Measurements from ENCODE around the gene CACNA2D2. TPM values are rescaled to one million over a fixed set of nuclear protein-coding genes. Genes with fewer than 3 reads are reported as not detected.

Gene CACNA2D2
- total and polyA plus RNA-seq, 2 of the 4 experiments (the other 2 are of a cell fraction) = 0.15 TPM; not detected in 1

- DNase-seq = no peak
- intact Hi-C loops (cut with micrococcal nuclease) (no loop called here), dilution Hi-C loops (cut with HindIII; ENCODE audit: low sequenced_read_pairs, unreplicated experiment) (no loop called here), in situ Hi-C loops (cut with MboI; ENCODE audit: low sequenced_read_pairs) (no loop called here)
- TF ChIP-seq RAD21 (IDR thresholded peaks at IDR 0.05; ENCODE audit: low read length) (no peak), CEBPB (IDR thresholded peaks at IDR 0.05; ENCODE audit: low read depth, low read length) (no peak), ELK1 (IDR thresholded peaks at IDR 0.05; ENCODE audit: borderline replicate concordance, low read depth, low read length) (no peak), CHD1 (IDR thresholded peaks at IDR 0.05; ENCODE audit: low read depth, low read length) (no peak), MAFK (IDR thresholded peaks at IDR 0.05; ENCODE audit: low read depth, low read length) (no peak), MAZ (IDR thresholded peaks at IDR 0.05; ENCODE audit: borderline replicate concordance, low read depth, low read length) (no peak), MXI1 (IDR thresholded peaks at IDR 0.05; ENCODE audit: borderline replicate concordance, low read depth, low read length) (no peak), POLR2A (IDR thresholded peaks at IDR 0.05; ENCODE audit: low read depth, low read length) (no peak), CTCF (conservative IDR thresholded peaks at IDR 0.05; ENCODE audit: low read depth, low read length) (no peak), NFE2L2 (IDR thresholded peaks at IDR 0.05; ENCODE audit: low read depth, low read length) (no peak), FOS (IDR thresholded peaks at IDR 0.05; ENCODE audit: low read depth, low read length) (no peak), RCOR1 (IDR thresholded peaks at IDR 0.05; ENCODE audit: insufficient replicate concordance, low read length) (no peak), SMC3 (IDR thresholded peaks at IDR 0.05; ENCODE audit: low read depth, low read length) (no peak), RFX5 (IDR thresholded peaks at IDR 0.05; ENCODE audit: low read depth, low read length) (no peak), USF2 (IDR thresholded peaks at IDR 0.05; ENCODE audit: low read depth, low read length) (no peak), BHLHE40 (IDR thresholded peaks at IDR 0.05; ENCODE audit: low read depth, low read length) (no peak)
- H2AK5ac ChIP-seq (ENCODE audit: low read depth, low read length) = no peak overlapping the region
- H3K4ac ChIP-seq (ENCODE audit: low read depth, low read length) = no peak overlapping the region
- H4K5ac ChIP-seq (ENCODE audit: low read depth, low read length) = no peak overlapping the region
- H2BK20ac ChIP-seq (ENCODE audit: low read depth, low read length) = no peak overlapping the region
- H3K14ac ChIP-seq (replicated peaks; ENCODE audit: low read depth, low read length) = no peak overlapping the region
- H3K79me1 ChIP-seq (ENCODE audit: low read depth in 1 of 2, low read length in 2 of 2) = no peaks in the 10 kb centered on the region
- no peak overlapping the region for H3K56ac ChIP-seq (ENCODE audit: extremely low read depth, insufficient read depth, low read length)
- H2AK9ac ChIP-seq (replicated peaks; ENCODE audit: low read depth, low read length, poor library complexity) = no peak overlapping the region
- H3K23ac ChIP-seq (ENCODE audit: low read depth, low read length) = no peak overlapping the region
- no peaks in the 10 kb centered on the region for H3K4me1 ChIP-seq (ENCODE audit: control insufficient read depth, insufficient read depth, low read length)
- H3K4me2 ChIP-seq (ENCODE audit: low read depth, low read length) = no peak overlapping the region
- H4K20me1 ChIP-seq (ENCODE audit: insufficient read depth, low read length) = no peaks in the 10 kb centered on the region
- no peak overlapping the region for H4K8ac ChIP-seq (ENCODE audit: low read depth in 2 of 2, low read length in 2 of 2)
- no peaks in the 10 kb centered on the region for H3K36me3 ChIP-seq (ENCODE audit: control insufficient read depth, insufficient read depth, low read length)
- no peaks in the 10 kb centered on the region for H3K9me3 ChIP-seq (ENCODE audit: control insufficient read depth, insufficient read depth, low read length)
- H2BK15ac ChIP-seq (ENCODE audit: low read depth, low read length) = no peak overlapping the region
- ATAC-seq (ENCODE audit: low read depth) = no peak
- H4K91ac ChIP-seq (ENCODE audit: insufficient read depth, low read depth, low read length) = no peak overlapping the region
- H2BK120ac ChIP-seq (ENCODE audit: low read depth, low read length) = no peak overlapping the region
- ChIA-PET CTCF (no interaction called here), POLR2A (ENCODE audit: unreplicated experiment) (no interaction called here)
- no peak overlapping the region for H3K4me3 ChIP-seq (ENCODE audit: insufficient read depth, low read depth, low read length)
- H3K9me1 ChIP-seq (ENCODE audit: insufficient read depth, low read length) = no peaks in the 10 kb centered on the region
- no peak overlapping the region for H3K18ac ChIP-seq (ENCODE audit: low read depth, low read length)
- peaks cover 80% of the 10 kb centered on the region for H3K27me3 ChIP-seq (ENCODE audit: control insufficient read depth, insufficient read depth, low read length)
- H2AFZ ChIP-seq (replicated peaks; ENCODE audit: low read length, poor library complexity) = no peak overlapping the region
- 50% methylated on average over 1 of the region's 4 CpGs; no CpG with 5 or more reads in 1 of the 2 experiments for WGBS, 2 experiments (ENCODE audit: extremely low coverage in 2 of 2, insufficient read length in 1 of 2)
- BruUV-seq (replicated peaks) = no TSS peak
- H3K9ac ChIP-seq (ENCODE audit: low read depth, low read length) = no peak overlapping the region
- no peak overlapping the region for H2BK5ac ChIP-seq (ENCODE audit: low read depth, low read length, poor library complexity, severe bottlenecking)
- H3K27ac ChIP-seq (ENCODE audit: insufficient read depth, low read length) = no peak overlapping the region
Observed at GRCh38 chr3:50531201-50531600, 27.8 kb upstream of the CACNA2D2 start.
